Ishikawa (cell line): ENCODE results near the gene RFTN1.

ENCODE experiments used
- CEBPB ChIP-seq: IDR thresholded peaks from 2 replicates; pipeline ENCODE4 v1.6.1; 2012
- CREB1 ChIP-seq: IDR thresholded peaks from 2 replicates; pipeline ENCODE4 v1.6.1; 2012; ENCODE audit warnings: low read depth
- EGR1 ChIP-seq: IDR thresholded peaks from 2 replicates; pipeline ENCODE4 v1.6.1; 2012
- EP300 ChIP-seq: IDR thresholded peaks from 2 replicates; pipeline ENCODE4 v1.6.1; 2012; ENCODE audit warnings: borderline replicate concordance
- FOXM1 ChIP-seq: IDR thresholded peaks from 2 replicates; pipeline ENCODE4 v1.6.1; 2012; ENCODE audit warnings: low read depth, borderline replicate concordance
- MAX ChIP-seq: IDR thresholded peaks from 2 replicates; pipeline ENCODE4 v1.6.1; 2012
- NFIC ChIP-seq: IDR thresholded peaks from 2 replicates; pipeline ENCODE4 v1.6.1; 2012
- RAD21 ChIP-seq: IDR thresholded peaks from 2 replicates; pipeline ENCODE4 v1.6.1; 2012; ENCODE audit warnings: low read depth
- REST ChIP-seq: IDR thresholded peaks from 2 replicates; pipeline ENCODE4 v1.6.1; 2012; ENCODE audit warnings: low read depth, mild to moderate bottlenecking
- TAF1 ChIP-seq: IDR thresholded peaks from 2 replicates; pipeline ENCODE4 v1.6.1; 2012; ENCODE audit warnings: low read depth, mild to moderate bottlenecking
- TCF12 ChIP-seq: IDR thresholded peaks from 2 replicates; pipeline ENCODE4 v1.6.1; 2012; ENCODE audit warnings: low read depth
- TEAD4 ChIP-seq: IDR thresholded peaks from 2 replicates; pipeline ENCODE4 v1.6.1; 2012
- USF1 ChIP-seq: IDR thresholded peaks from 2 replicates; pipeline ENCODE4 v1.6.1; 2012
- YY1 ChIP-seq: IDR thresholded peaks from 2 replicates; pipeline ENCODE4 v1.6.1; 2012; ENCODE audit warnings: low read depth
- ZBTB7A ChIP-seq: IDR thresholded peaks from 2 replicates; pipeline ENCODE4 v1.6.1; 2012; ENCODE audit warnings: low read depth

RFTN1 gene

GRCh38 chr3:16432714-16433113 lies 80.8 kb downstream of the RFTN1 start:
- TF ChIP-seq YY1 (no peak), TAF1 (no peak), EP300 (no peak), EGR1 (no peak), ZBTB7A (no peak), RAD21 (no peak), FOXM1 (no peak), NFIC (no peak), MAX (no peak), CREB1 (no peak), TEAD4 (no peak), CEBPB (no peak)

- TF ChIP-seq FOXM1 (no peak), ZBTB7A (no peak), YY1 (no peak), NFIC (no peak), USF1 (no peak), RAD21 (no peak)
Measured at GRCh38 chr3:16430717-16431630, 82.5 kb downstream of the RFTN1 start.

- no peak for TF ChIP-seq EGR1
- TF ChIP-seq MAX, result no peak
- no peak for TF ChIP-seq CREB1
- no peak for TF ChIP-seq TEAD4
- no peak for TF ChIP-seq EP300
- no peak for TF ChIP-seq TAF1
- no peak for TF ChIP-seq TCF12
- no peak for TF ChIP-seq FOXM1
- TF ChIP-seq USF1, result no peak
- TF ChIP-seq NFIC, result no peak
Measured at GRCh38 chr3:16429086-16429485, 84.4 kb downstream of the RFTN1 start.

- TF ChIP-seq NFIC, result no peak
- TF ChIP-seq FOXM1, result no peak
Measured at GRCh38 chr3:16428612-16429011, 84.9 kb downstream of the RFTN1 start.

- TF ChIP-seq FOXM1 (no peak), CEBPB (no peak), REST (no peak), NFIC (no peak), EGR1 (no peak), TAF1 (no peak), RAD21 (no peak), MAX (no peak), ZBTB7A (no peak), YY1 (no peak)
Measured at GRCh38 chr3:16427103-16427965, 86.2 kb downstream of the RFTN1 start.

GRCh38 chr3:16426665-16427064 lies 86.8 kb downstream of the RFTN1 start:
- TF ChIP-seq CREB1 (no peak), TCF12 (no peak), EP300 (no peak), YY1 (no peak), USF1 (no peak), MAX (no peak), EGR1 (no peak), TEAD4 (no peak), RAD21 (no peak), REST (no peak), NFIC (no peak), ZBTB7A (no peak), TAF1 (no peak), CEBPB (no peak), FOXM1 (no peak)
